Activated T-helper 1 cell treated with anti-CD3 and anti-CD28 coated beads, Interleukin-2, amount 50 U/mL, for 16 hours (primary cell): ENCODE results near the gene KTN1.

Experiments
- DNase-seq, 2 donors: peaks; one replicate each; pipeline ENCODE4 v3.0.0-alpha.2; 2020; ENCODE audit warnings: low read depth in 1 of 2, low spot score in 1 of 2

Gene KTN1

GRCh38 chr14:55574988-55575387 lies 5.0 kb upstream of the KTN1 start:
- DNase-seq: no peak

GRCh38 chr14:55577229-55577628 lies 2.8 kb upstream of the KTN1 start:
- DNase-seq: no peak

- no peak for DNase-seq
Observed at GRCh38 chr14:55578511-55578910, 1.5 kb upstream of the KTN1 start.

- DNase-seq: peak; percentile 18 to 54
Observed at GRCh38 chr14:55580470-55581341, 699 bp downstream of the KTN1 start.

- no peak for DNase-seq
Observed at GRCh38 chr14:55581342-55581771, 1.4 kb downstream of the KTN1 start.

GRCh38 chr14:55582746-55583145 lies 2.7 kb downstream of the KTN1 start:
- no peak for DNase-seq

- DNase-seq: no peak
Observed at GRCh38 chr14:55583942-55584468, 4.0 kb downstream of the KTN1 start.

- no peak for DNase-seq
Observed at GRCh38 chr14:55585854-55586253, 5.8 kb downstream of the KTN1 start.

GRCh38 chr14:55586411-55586810 lies 6.4 kb downstream of the KTN1 start:
- DNase-seq: no peak

GRCh38 chr14:55587847-55588246 lies 7.8 kb downstream of the KTN1 start:
- no peak for DNase-seq

GRCh38 chr14:55588259-55588699 lies 8.3 kb downstream of the KTN1 start:
- no peak for DNase-seq

- no peak for DNase-seq
Observed at GRCh38 chr14:55589171-55589570, 9.2 kb downstream of the KTN1 start.

- DNase-seq: no peak
Observed at GRCh38 chr14:55592436-55592835, 12.4 kb downstream of the KTN1 start.

- no peak for DNase-seq
Observed at GRCh38 chr14:55593698-55594097, 13.7 kb downstream of the KTN1 start.

GRCh38 chr14:55599250-55599879 lies 19.4 kb downstream of the KTN1 start:
- no peak for DNase-seq

- DNase-seq: no peak
Observed at GRCh38 chr14:55600784-55601561, 21.0 kb downstream of the KTN1 start.

- no peak for DNase-seq
Observed at GRCh38 chr14:55603401-55603953, 23.5 kb downstream of the KTN1 start.

GRCh38 chr14:55604488-55604887 lies 24.5 kb downstream of the KTN1 start:
- DNase-seq: no peak

- no peak for DNase-seq
Observed at GRCh38 chr14:55604900-55605418, 25.0 kb downstream of the KTN1 start.

GRCh38 chr14:55605793-55606192 lies 25.8 kb downstream of the KTN1 start:
- DNase-seq: no peak

GRCh38 chr14:55607386-55607785 lies 27.4 kb downstream of the KTN1 start:
- DNase-seq: no peak
